MM.1S (cell line): ENCODE measurements around the gene CERKL.

Experiments
- DNase-seq: peaks from one replicate; pipeline ENCODE4 v3.0.0-alpha.2; 2015
- H2AFZ ChIP-seq: fragments of 300-600 bp; sonication (generic); 2 replicates; pipeline ENCODE4 v1.6.0; 2016; ENCODE audit warnings: antibody characterized with exemption, low read length
- H3F3A ChIP-seq: fragments of 300-600 bp; sonication (generic); 2 replicates; pipeline ENCODE4 v1.6.1; 2016; ENCODE audit warnings: mild to moderate bottlenecking, antibody characterized with exemption, low read length, moderate library complexity, mixed read lengths; ENCODE audit not compliant: insufficient read depth
- H3K27ac ChIP-seq: fragments of 300-600 bp; sonication (generic); 2 replicates; pipeline ENCODE4 v1.5.1; 2016; ENCODE audit warnings: mild to moderate bottlenecking, low read length
- H3K27me3 ChIP-seq: fragments of 300-600 bp; sonication (generic); replicated peaks from 2 replicates; pipeline ENCODE4 v1.6.0; 2016; ENCODE audit warnings: low read length; ENCODE audit not compliant: insufficient read depth
- H3K36me3 ChIP-seq: fragments of 300-600 bp; sonication (generic); replicated peaks from 2 replicates; pipeline ENCODE4 v1.6.1; 2016; ENCODE audit warnings: mild to moderate bottlenecking, low read length, mixed read lengths; ENCODE audit not compliant: insufficient read depth
- H3K4me1 ChIP-seq: fragments of 300-600 bp; sonication (generic); 2 replicates; pipeline ENCODE4 v1.6.1; 2016; ENCODE audit warnings: low read length, mixed read lengths
- H3K4me2 ChIP-seq: fragments of 300-600 bp; sonication (generic); 2 replicates; pipeline ENCODE4 v1.6.0; 2016; ENCODE audit warnings: low read depth, low read length
- H3K4me3 ChIP-seq: fragments of 300-600 bp; sonication (generic); 2 replicates; pipeline ENCODE4 v1.5.1; 2016; ENCODE audit warnings: low read length, mixed read lengths
- H3K79me2 ChIP-seq: fragments of 300-600 bp; sonication (generic); 2 replicates; pipeline ENCODE4 v1.6.1; 2016; ENCODE audit warnings: mixed run types, low read length, mixed read lengths
- H3K9ac ChIP-seq: fragments of 300-600 bp; sonication (generic); 2 replicates; pipeline ENCODE4 v1.6.1; 2016; ENCODE audit warnings: low read length, mixed read lengths
- H3K9me2 ChIP-seq: fragments of 300-600 bp; sonication (generic); replicated peaks from 2 replicates; pipeline ENCODE4 v1.6.1; 2016; ENCODE audit warnings: mild to moderate bottlenecking, low read length, mixed read lengths; ENCODE audit not compliant: insufficient read depth
- H3K9me3 ChIP-seq: fragments of 300-600 bp; sonication (generic); replicated peaks from 2 replicates; pipeline ENCODE4 v1.6.1; 2016; ENCODE audit warnings: mild to moderate bottlenecking, low read length, mixed read lengths; ENCODE audit not compliant: insufficient read depth
- H4K20me1 ChIP-seq: fragments of 300-600 bp; sonication (generic); 2 replicates; pipeline ENCODE4 v1.6.1; 2016; ENCODE audit warnings: mild to moderate bottlenecking, low read length, moderate library complexity, mixed read lengths; ENCODE audit not compliant: insufficient read depth
- CTCF ChIP-seq: fragments of 300-600 bp; sonication (generic); IDR thresholded peaks from 2 replicates; pipeline ENCODE4 v1.5.1; 2016; ENCODE audit warnings: antibody characterized with exemption, low read length, mixed read lengths
- EZH2 ChIP-seq: fragments of 300-600 bp; sonication (generic); optimal IDR thresholded peaks from 2 replicates; pipeline ENCODE3; 2017; ENCODE audit warnings: low read depth, mild to moderate bottlenecking, antibody characterized with exemption, low read length, mixed read lengths
- EZH2phosphoT487 ChIP-seq: fragments of 300-600 bp; sonication (generic); IDR thresholded peaks from 2 replicates; pipeline ENCODE4 v1.6.1; 2018; ENCODE audit warnings: antibody characterized with exemption, low read length

CERKL gene

GRCh38 chr2:181500201-181500600 lies 156.7 kb downstream of the CERKL start:
- H3K27me3 ChIP-seq, result no peaks in the 10 kb centered on the region
- H3K9me3 ChIP-seq, result no peaks in the 10 kb centered on the region
- no peak for DNase-seq
- H3K4me1 ChIP-seq, result no peaks in the 10 kb centered on the region
- H3K79me2 ChIP-seq, result no peaks in the 10 kb centered on the region; the same call in 1 of the 2 replicates
- H3K4me3 ChIP-seq, result no peak overlapping the region
- no peak overlapping the region for H3K4me2 ChIP-seq
- H2AFZ ChIP-seq, result no peak overlapping the region
- H4K20me1 ChIP-seq, result no peaks in the 10 kb centered on the region
- H3K36me3 ChIP-seq, result peaks cover 25% of the 10 kb centered on the region
- H3F3A ChIP-seq, result no peaks in the 10 kb centered on the region
- H3K9ac ChIP-seq, result no peak overlapping the region
- no peak overlapping the region for H3K27ac ChIP-seq
- no peaks in the 10 kb centered on the region for H3K9me2 ChIP-seq
- TF ChIP-seq EZH2 (no peak), EZH2phosphoT487 (no peak), CTCF (no peak)

- peaks cover 25% of the 10 kb centered on the region for H3K36me3 ChIP-seq
- no peaks in the 10 kb centered on the region for H3K9me2 ChIP-seq
- H3K27ac ChIP-seq, result no peak overlapping the region
- H3K27me3 ChIP-seq, result no peaks in the 10 kb centered on the region
- H3K4me2 ChIP-seq, result no peak overlapping the region
- no peaks in the 10 kb centered on the region for H4K20me1 ChIP-seq
- no peaks in the 10 kb centered on the region for H3K4me1 ChIP-seq
- H3F3A ChIP-seq, result no peaks in the 10 kb centered on the region
- no peak overlapping the region for H3K9ac ChIP-seq
- no peak for DNase-seq
- no peak for TF ChIP-seq EZH2phosphoT487
- no peak for TF ChIP-seq EZH2
- TF ChIP-seq CTCF, result no peak
- H3K79me2 ChIP-seq, result no peaks in the 10 kb centered on the region; the same call in 1 of the 2 replicates
- no peak overlapping the region for H2AFZ ChIP-seq
- H3K9me3 ChIP-seq, result no peaks in the 10 kb centered on the region
- H3K4me3 ChIP-seq, result no peak overlapping the region
These were observed 157.7 kb downstream of the CERKL start for GRCh38 chr2:181499231-181499630.
